HG03469 (cell line): ENCODE measurements around the gene ZNF665.
"Not testable (repeated sequence)": the region's sequence is repeated elsewhere in the genome, so short reads cannot be mapped to it uniquely, and the experiment has no call there.

Source experiments
- ATAC-seq: cut with Tn5 transposase; IDR thresholded peaks from one replicate; pipeline ENCODE4 v1.9.1; 2021; ENCODE audit warnings: mild to moderate bottlenecking, moderate library complexity, moderate number of reproducible peaks; ENCODE audit not compliant: unreplicated experiment

Gene ZNF665

GRCh38 chr19:53192771-53193534 lies at the start of gene ZNF665:
Gene ZNF665 (minus strand): TSS chr19:53193358. CDS start chr19:53182898, 10,460 bp downstream.
- no peak for ATAC-seq

GRCh38 chr19:53237114-53237777 lies 44.1 kb upstream of the ZNF665 start:
- ATAC-seq: no peak

- no peak for ATAC-seq
These were observed 31.4 kb upstream of the ZNF665 start for GRCh38 chr19:53224606-53225005.

- not testable (repeated sequence) for ATAC-seq
These were observed 29.6 kb upstream of the ZNF665 start for GRCh38 chr19:53222716-53223115.

- ATAC-seq: no peak
These were observed 19.7 kb upstream of the ZNF665 start for GRCh38 chr19:53212703-53213320.

GRCh38 chr19:53211554-53211953 lies 18.4 kb upstream of the ZNF665 start:
- ATAC-seq: not testable (repeated sequence)

- ATAC-seq: no peak
These were observed 3.7 kb upstream of the ZNF665 start for GRCh38 chr19:53196777-53197396.

GRCh38 chr19:53195265-53195903 lies 2.2 kb upstream of the ZNF665 start:
- ATAC-seq: no peak

GRCh38 chr19:53193535-53194222 lies 521 bp upstream of the ZNF665 start:
- no peak for ATAC-seq

- ATAC-seq: no peak
These were observed 2.9 kb downstream of the ZNF665 start for GRCh38 chr19:53190253-53190652.

GRCh38 chr19:53189691-53190198 lies 3.4 kb downstream of the ZNF665 start:
- not testable (repeated sequence) for ATAC-seq

- ATAC-seq: not testable (repeated sequence)
These were observed 7.8 kb downstream of the ZNF665 start for GRCh38 chr19:53185155-53185882.

GRCh38 chr19:53183146-53183764 lies 9.9 kb downstream of the ZNF665 start:
- no peak for ATAC-seq

- ATAC-seq: no peak
These were observed 11.0 kb downstream of the ZNF665 start for GRCh38 chr19:53182202-53182601.

GRCh38 chr19:53177986-53178385 lies 15.2 kb downstream of the ZNF665 start:
- ATAC-seq: no peak

GRCh38 chr19:53172889-53173288 lies 20.3 kb downstream of the ZNF665 start:
- no peak for ATAC-seq

- no peak for ATAC-seq
These were observed 27.5 kb downstream of the ZNF665 start for GRCh38 chr19:53165691-53166091.

- ATAC-seq: no peak
These were observed 32.0 kb downstream of the ZNF665 start for GRCh38 chr19:53161123-53161522.

- no peak for ATAC-seq
These were observed 32.8 kb downstream of the ZNF665 start for GRCh38 chr19:53160350-53160749.
